Measurements from ENCODE around the gene IL10RB.

The IL10RB gene

GRCh38 chr21:33268393-33268736 lies 2.2 kb downstream of the IL10RB start:
- DNase-seq, result no peak

DNA sequence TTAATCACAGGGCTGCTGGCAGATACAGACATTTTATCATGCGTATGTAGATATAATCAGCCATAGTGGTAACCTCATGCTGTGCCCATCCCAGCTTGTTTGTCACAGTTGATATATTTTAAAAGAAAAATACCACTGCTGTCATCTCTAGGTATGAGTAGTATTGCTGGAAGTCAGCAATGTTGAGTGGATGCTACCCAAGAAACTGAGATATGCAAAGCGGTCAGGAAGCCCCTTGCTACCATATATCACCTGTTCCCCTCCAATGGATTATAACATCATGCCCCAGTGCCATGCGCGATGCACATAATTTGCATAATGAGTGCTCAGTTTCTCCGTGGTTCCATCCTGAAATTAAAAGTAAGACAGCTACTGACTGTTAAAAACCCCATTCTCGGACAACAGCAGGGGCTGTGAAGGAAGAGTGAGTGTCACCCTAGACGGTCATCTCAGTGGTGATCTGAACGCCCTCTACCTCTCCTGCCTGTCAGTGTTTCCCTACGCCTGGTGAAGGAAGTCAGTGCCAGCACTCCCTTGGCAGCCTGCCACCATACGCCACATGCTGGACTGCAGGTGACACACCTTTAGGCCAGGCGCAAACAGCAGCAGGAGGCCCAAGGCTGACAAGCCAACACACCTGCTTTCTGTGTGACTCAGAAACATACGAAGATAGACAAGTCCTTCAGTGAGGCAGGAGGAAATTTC lies 2.7 kb downstream of the IL10RB start:
- DNase-seq, result peak; percentile 92

- DNase-seq, result no peak
Measured at GRCh38 chr21:33270986-33271385, 4.8 kb downstream of the IL10RB start.

GRCh38 chr21:33273044-33273443 lies 6.9 kb downstream of the IL10RB start:
- DNase-seq, result no peak

DNA sequence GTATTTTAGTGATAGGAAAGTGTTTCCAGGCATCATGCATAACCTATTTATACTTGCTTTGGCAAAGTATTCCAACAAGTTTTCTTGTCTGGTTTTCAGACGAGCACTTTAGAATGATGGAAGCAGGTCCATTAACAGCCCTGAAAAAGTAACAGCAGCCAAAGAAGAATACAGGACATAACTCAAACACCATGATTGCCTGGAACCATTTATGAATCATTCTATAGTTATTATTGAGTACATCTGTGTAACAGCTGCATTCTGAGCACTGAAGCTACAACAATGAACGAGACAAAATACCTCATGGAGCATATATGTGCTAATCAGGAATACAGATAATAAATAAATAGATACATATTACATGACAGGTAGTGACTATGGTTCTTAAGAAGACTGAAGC lies 12.6 kb downstream of the IL10RB start:
- no peak for DNase-seq

DNA sequence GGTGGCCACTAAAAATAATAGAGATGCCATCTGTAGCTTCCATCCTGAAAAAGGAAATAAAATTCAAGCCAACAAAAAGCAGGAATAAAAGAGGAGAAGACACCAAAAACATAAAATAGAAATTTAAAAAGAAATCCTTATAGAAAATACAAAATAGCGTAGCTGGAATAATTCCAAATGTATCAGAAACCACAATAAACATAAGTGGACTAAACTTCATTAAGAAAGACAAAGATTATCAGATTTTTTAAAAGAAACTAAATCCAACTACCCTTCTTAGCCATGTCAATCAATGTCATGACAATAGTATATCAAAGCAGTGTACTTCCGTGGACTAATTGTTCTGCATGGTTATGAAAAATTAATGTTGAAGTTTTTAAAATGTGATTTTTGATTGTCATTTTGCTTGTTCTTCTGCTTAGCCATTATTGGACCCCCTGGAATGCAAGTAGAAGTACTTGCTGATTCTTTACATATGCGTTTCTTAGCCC lies 13.2 kb downstream of the IL10RB start:
- DNase-seq, result no peak

DNA sequence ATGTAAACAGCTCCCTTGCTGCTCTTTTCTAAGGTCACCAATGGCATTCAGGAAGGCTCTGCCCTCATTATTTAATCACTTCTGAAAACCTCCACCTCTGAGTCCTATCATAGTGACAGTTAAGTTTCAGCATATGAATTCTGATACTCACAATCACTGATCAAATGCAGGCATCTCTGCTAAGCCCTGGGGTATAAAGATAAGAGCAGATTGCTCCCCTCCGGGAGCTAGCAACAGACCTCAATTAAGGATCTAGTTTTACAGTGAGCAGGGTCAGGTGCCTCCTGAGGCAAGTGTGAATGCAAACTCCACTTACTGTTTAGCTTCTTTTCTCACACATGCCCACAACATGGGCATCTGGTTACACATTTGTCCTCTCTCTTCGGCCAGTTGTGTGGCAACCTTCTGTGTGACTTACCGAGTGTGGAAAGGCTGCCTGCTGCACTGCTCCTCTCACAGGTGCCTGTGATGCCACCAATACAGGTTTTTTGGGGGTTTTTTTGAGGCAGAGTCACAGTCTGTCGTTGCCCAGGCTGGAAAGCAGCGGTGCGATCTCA lies 15.0 kb downstream of the IL10RB start:
- no peak for DNase-seq

- no peak for DNase-seq
Measured at GRCh38 chr21:33283203-33283602, 17.0 kb downstream of the IL10RB start.

GRCh38 chr21:33286076-33286475 lies 19.9 kb downstream of the IL10RB start:
- DNase-seq, result no peak

DNA sequence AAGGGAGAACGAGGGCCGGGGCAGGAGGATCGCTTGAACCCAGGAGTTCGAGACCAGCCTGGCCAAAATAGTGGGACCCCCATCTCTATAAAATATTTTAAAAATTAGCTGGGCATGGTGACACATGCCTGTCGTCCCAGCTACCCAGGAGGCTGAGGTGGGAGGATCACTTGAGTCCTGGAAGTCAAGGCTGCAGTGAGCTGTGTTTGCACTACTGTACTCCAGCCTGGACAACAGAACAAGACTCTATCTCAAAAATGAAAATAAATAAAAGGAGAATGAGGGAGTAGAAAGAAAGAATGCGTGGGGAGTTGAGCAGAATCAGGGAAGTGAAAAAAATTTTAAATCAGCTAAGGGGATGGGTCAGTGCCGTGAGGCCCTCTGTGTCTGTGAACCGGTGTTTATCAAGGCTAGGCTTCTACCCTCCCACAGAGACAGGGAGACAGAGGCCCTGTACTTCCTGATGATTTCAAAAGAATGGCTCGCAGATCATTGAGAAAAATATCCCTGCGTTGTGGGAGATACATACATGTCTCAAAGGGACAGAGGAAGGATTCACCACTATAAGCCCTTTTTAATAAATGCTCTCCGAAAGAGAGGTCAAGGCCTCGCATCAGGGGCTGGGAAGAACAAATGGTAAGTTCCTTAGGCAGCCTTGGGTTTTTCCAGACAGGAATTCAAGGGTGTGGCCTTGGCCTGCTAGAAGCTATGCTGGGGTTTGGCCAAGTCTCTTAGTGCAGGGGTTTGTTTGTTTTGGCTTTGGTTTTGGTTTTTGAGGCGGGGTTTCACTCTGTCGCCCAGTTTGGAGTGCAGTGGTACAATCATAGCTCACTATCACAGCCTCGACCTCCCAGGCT lies 20.7 kb downstream of the IL10RB start:
- peak; percentile 73 for DNase-seq

DNA sequence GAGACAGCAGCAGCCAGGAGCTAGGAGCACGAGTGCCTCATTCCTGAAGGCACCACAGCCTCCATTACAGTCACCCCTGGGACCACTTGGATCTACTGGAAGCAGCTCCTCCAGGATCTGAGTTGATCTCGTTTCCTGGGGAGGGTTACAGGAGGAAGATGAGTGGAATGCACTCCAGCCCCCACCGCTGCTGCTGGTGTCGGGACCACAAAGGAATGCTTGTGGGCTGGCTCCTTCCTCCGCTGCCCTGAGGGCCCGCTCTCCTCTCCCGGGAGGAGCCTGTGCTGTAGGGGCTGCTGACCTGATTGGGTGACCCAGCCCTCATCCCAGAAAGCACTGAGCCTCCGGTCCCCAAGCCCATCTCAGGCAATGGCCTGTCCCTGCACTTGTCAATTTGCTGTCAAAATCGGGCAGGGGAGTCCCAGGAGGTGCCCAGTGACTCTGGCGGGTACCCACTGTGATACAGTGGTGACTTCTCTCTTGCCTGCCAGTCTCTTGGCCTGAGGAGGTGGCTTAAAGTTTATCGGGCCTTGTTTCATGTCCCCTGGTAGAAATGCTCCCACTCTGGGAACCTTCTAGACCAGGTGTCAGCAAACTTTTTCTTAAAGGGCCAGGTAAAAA lies 23.1 kb downstream of the IL10RB start:
- DNase-seq, result no peak

GRCh38 chr21:33290441-33290840 lies 24.3 kb downstream of the IL10RB start:
- DNase-seq, result peak; percentile 96

DNA sequence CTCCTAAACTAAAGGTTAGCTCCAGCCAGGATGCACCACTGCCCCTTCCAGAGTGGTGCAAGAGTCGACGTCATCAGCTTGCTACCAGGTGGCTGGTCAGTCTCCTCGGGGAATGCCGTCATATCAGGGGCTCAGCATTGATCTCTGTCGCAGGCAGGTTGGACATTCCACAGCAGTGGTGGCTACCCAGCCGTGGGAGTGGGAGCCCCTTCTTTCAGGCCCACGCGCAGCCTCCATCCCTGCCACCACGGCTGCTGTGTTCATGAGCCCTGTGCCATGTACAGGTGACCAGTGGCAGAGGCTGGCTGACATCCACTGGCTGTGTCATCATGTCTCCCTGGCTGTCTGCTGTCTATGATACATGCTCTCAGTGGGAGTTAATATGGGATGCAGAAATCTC lies 25.5 kb downstream of the IL10RB start:
- no peak for DNase-seq

GRCh38 chr21:33292724-33293123 lies 26.6 kb downstream of the IL10RB start:
- DNase-seq, result no peak

GRCh38 chr21:33293136-33293535 lies 27.0 kb downstream of the IL10RB start:
- DNase-seq, result no peak

DNA sequence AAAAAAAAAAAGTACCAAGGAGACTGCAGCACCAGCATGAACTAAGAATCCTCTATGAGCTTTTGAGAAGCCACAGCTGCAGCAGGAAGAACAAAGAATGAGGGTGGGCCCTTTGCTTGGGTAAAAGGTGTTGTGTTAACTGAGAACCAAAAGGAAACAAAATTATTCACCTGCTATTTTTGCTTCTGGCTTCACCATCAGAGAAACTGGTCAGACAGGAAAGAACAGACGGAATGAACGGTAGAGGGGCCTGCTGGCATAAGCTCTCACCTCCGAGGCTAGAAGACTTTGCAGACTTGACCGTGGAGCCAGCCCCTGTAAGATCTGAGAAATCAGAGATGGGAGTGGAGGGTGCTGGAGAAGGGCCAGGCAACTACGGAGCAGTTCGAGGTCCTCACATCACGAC lies 27.6 kb downstream of the IL10RB start:
- no peak for DNase-seq

GRCh38 chr21:33296156-33296555 lies 30.0 kb downstream of the IL10RB start:
- no peak for DNase-seq

GRCh38 chr21:33299181-33299752 lies 33.1 kb downstream of the IL10RB start:
- no peak for DNase-seq

- peak; percentile 25 for DNase-seq
Measured at GRCh38 chr21:33300701-33301631, 34.8 kb downstream of the IL10RB start.

- DNase-seq, result no peak
Measured at GRCh38 chr21:33301632-33302002, 35.5 kb downstream of the IL10RB start.

DNA sequence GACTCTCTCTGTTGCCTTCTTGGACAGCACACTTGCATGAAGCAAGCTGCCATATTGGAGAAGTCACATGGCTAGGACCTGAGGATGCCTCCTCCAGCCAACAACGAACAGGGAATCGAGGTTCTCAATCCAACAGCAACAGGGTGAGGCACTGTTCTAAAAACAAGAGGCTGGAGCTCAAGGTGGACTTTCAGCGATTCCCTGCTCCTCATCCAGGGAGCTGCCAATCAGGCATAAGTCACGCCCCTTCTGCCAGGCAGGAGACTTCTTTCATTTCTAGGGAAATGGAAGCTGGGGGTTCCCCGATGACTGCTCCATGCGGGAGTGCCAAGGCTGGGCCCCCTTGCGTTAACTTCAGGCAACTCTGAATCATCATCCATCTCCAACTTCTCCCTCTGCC lies 35.9 kb downstream of the IL10RB start:
- DNase-seq, result no peak

DNA sequence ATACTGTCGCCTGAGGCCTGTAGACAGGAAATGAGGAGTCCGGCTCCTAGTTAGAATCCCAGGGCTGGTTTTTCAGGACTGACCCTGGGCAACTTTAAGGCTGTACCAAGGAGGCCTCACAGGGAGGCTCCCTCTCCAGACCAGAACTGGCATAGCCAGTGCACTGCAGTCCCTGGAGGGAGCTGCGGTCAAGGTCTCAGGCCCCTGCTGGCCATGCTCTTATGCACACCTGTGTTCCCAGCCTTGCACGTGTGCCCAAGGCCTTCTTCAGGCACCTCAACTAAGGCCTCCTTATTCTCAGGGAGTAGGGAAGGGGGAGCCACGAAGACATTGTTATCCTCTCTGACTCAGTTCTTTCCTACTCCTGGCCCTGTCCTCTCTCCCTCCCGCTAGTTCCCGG lies 36.6 kb downstream of the IL10RB start:
- DNase-seq, result no peak
